Fibroblast of peridontal ligament (primary cell): ENCODE measurements around the gene ABCC8.

Source experiments
- DNase-seq: peaks from one replicate; pipeline ENCODE4 v3.0.0-alpha.2; 2010; ENCODE audit errors: extremely low read depth

The ABCC8 gene

GRCh38 chr11:17352950-17353820, 123.5 kb downstream of the ABCC8 start:
- DNase-seq: peak; percentile 67

- DNase-seq: peak; percentile 74
These were observed 125.0 kb downstream of the ABCC8 start, which contains the start of gene NCR3LG1 for GRCh38 chr11:17351510-17352176. NCR3LG1 (plus strand) TSS chr11:17351800; CDS start chr11:17351970, 170 bp downstream.

- DNase-seq: no peak
These were observed 125.5 kb downstream of the ABCC8 start for GRCh38 chr11:17351172-17351509.

- no peak for DNase-seq
These were observed 126.0 kb downstream of the ABCC8 start for GRCh38 chr11:17350455-17351171.

GRCh38 chr11:17347676-17348075, 129.0 kb downstream of the ABCC8 start:
- no peak for DNase-seq

GRCh38 chr11:17343907-17344306, 132.7 kb downstream of the ABCC8 start:
- peak; percentile 95 for DNase-seq

GRCh38 chr11:17343257-17343656, 133.4 kb downstream of the ABCC8 start:
- DNase-seq: peak; percentile 22
